Stimulated activated CD4-positive, alpha-beta T cell treated with anti-CD3 and anti-CD28 coated beads, TNF-alpha, amount 100 ng/mL, for 24 hours (primary cell): Measurements from ENCODE around the gene SGIP1.
"Not testable (repeated sequence)": the region's sequence is repeated elsewhere in the genome, so short reads cannot be mapped to it uniquely, and the experiment has no call there.

Experiments
- DNase-seq, 3 experiments: peaks; one replicate each; pipeline ENCODE4 v3.0.0-alpha.2; 2020; ENCODE audit warnings: low read depth in 3 of 3

SGIP1 gene

GRCh38 chr1:66553846-66554245, 19.9 kb downstream of the SGIP1 start:
- DNase-seq, result no peak

DNA sequence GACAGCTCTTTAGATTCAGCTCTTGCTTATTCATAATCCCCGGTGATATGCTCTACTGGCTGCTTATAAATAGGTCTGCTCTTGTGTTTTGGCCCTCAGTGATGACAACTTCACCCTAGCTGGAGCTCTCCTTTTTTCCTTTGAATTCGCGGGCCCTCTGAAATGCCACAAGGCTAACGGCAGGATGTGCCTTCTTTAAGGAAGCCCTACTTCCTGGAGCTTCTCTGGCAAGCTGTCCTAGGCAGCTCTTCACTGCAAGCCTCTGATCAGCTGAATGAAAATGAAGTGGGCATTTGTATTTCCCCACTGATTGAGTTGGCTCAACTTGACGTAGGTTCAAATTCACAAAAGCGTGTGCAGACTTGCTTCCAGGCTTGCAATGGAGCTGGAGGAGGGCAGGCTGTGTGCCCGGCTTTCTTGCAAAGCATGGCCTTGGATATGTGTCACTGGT, 22.2 kb downstream of the SGIP1 start:
- DNase-seq, result no peak

GRCh38 chr1:66557157-66557556, 23.2 kb downstream of the SGIP1 start:
- DNase-seq, result no peak

GRCh38 chr1:66559517-66559916, 25.6 kb downstream of the SGIP1 start:
- DNase-seq, result no peak

DNA sequence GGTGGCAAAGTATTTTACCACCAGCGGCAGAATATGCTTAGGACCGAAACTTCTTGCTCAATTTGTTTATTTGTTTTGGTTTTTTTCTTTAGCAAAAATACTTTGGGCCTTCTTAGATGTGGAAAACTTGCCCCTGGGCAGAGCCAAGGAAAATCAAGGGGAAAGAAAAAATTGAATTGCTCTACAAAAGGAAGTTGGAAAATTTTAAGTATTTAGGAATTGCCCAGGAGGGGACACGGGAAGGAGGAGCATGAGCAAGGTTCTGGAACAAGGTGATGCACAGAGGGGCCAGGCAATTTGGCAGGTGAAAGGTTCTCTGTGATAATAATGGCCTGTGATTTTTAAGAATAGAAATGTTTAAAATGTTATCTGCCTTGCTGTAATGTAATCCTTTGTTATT, 28.6 kb downstream of the SGIP1 start:
- no peak for DNase-seq

GRCh38 chr1:66563094-66563800, 29.3 kb downstream of the SGIP1 start:
- DNase-seq, result no peak

DNA sequence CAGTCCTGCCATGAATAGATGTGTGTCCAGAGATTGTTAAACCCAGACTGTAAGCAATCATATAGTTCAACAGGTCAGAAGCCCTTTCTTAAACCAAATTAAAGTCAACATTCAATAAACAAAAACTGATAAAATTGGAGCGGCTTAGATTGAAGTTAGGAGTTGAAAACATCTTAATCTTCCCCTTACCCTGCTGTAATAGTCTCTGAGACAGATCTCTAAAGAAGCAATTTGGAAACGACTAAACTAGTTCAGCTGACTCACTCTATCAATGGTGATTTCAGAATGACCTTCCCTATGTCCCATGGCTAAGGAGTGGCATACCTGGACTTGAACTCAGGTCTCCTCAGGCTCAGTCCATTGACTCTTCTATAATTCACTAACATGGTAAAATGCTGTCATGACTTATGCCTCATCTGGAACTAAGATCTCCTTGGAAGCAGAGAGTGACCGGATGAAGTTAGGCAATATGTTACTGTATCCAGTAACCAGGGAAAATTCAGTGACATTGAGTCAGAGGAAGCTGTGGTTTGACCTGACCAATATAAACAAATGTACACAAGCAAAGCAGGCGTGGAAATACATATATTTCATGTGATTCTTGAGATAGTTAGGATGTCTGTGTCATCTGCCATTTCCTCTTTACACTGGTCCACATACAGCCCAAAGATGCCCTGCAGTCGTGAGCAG, 30.1 kb downstream of the SGIP1 start:
- DNase-seq, result no peak

GRCh38 chr1:66570196-66570595, 36.2 kb downstream of the SGIP1 start:
- no peak for DNase-seq

DNA sequence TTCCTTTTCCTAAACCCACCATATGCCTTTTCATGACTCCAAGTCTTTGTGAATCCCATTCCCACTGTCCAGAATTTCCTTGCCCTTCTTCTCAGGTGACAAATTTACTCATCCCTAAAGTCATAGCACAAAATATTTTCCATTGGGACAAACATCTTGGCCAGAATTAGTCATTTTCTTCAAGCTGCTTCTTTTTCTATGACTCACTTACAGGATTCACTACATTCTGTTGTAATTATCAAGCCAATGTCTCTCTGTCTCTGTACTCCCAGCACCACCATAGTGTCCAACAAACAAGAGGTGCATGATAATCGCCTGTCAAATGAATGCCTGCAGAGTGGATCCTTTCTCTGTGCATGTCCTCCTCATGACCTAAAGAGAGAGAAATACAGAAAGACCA, 37.8 kb downstream of the SGIP1 start:
- DNase-seq, result no peak

DNA sequence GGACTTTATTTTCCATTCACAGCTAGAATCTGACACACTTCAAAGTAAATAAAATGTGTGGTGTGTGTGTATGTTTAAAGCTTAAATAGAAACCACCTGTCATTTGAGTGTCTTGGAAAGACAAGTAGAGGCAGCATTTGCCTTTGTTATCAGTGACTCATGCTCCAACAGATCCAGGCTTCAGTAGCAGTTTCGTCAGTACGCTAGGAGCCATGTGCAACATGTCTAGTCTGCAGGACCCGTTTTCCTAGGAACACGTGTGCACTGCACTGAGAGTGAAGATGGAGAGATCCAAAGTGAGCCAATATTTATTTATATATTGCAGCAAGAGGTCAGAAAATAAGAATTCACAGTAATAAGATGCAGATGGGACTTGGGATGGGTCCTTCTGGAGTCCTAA, 41.8 kb downstream of the SGIP1 start:
- DNase-seq, result no peak

GRCh38 chr1:66576645-66577044, 42.7 kb downstream of the SGIP1 start:
- no peak for DNase-seq

GRCh38 chr1:66578841-66579240, 44.9 kb downstream of the SGIP1 start:
- DNase-seq, result no peak

DNA sequence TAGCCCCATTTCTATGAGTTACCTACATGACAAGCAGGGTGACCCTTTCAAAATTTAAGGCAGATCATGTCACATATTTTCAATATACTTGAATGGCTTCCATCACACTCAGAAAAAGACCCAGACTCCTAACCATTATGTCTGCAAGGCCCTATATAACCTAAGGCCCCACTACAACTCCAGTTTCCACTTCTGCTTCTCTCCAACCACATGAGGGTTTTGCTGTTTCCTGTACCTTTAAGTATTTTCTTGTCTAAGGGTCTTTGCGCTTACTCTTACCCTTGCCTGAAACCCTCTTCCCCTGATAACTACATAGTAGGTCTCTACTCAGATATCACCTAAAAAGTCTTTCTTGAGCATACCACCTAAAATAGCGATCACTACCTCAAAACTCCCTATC, 46.1 kb downstream of the SGIP1 start:
- DNase-seq, result no peak

DNA sequence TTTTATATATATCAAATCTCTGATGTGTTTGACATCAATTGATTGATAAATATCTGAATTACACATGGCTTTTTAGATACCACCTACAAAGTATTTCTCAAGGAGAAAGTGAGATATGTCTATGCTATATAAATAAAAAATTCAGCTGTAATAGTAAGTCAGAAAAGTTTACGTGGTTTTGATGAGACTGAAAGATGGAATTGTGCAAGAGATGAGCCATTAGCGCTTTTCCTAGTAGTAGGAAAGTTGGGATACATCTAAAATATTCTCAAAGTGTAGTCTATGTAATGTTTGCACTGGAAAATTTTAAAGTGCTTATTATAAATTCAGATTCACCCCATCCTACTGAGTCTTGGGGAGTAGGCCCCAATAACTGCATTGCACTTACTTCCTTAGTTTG, 49.1 kb downstream of the SGIP1 start:
- DNase-seq, result no peak

DNA sequence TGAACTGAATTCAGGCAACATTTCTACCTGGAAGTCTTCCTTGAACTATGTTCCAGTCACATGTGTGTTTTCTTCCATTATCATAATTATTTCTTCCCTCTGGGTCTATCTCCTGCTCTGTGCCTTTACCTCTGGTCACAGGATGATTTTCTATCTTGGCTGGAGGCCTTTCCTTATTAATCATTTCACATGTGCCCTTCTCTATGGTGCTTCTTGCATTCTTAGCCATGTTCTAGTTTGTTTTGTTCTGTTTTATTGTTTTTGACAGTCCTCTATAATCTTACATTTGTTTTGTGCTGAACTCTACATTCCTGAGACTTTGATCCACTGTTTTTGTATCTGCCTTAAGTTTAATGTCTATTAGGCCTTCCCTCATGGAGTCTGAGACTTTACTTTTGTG, 51.0 kb downstream of the SGIP1 start:
- no peak for DNase-seq

- no peak for DNase-seq
Observed at GRCh38 chr1:66589326-66589725, 55.4 kb downstream of the SGIP1 start.

DNA sequence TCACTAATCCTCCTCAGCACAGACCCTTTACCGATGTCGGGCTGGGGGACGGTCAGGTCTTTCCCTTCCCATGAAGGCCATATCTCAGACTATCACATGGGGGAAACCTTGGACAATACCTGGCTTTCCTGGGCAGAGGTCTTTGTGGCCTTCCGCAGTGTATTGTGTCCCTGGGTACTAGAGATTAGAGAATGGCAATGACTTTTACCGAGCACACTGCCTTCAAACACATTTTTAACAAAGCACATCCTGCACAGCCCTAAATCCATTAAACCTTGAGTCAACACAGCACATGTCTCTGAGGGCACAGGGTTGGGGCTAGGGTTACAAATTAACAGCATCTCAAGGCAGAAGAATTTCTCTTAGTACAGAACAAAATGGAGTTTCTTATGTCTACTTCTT, 58.2 kb downstream of the SGIP1 start:
- not testable (repeated sequence) for DNase-seq

DNA sequence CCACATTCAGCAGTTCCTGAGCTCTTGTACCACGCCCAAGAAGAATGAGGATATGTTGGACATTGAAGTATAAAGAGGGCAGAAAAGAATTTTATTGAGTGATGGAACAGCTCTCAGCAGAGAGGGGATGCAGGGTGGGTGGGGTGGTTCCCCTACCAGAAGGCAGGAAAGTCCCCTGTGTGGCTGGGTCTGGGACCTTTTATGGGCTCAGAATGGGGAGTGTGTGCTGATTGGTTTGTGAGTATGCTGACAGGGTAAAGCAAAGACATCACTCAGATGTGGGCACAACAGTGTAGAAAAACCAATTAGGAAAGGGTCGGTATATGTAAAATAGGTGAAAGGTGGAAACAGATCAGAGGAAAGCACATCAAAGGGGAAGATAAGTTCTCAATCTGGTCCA, 62.2 kb downstream of the SGIP1 start:
- no peak for DNase-seq

DNA sequence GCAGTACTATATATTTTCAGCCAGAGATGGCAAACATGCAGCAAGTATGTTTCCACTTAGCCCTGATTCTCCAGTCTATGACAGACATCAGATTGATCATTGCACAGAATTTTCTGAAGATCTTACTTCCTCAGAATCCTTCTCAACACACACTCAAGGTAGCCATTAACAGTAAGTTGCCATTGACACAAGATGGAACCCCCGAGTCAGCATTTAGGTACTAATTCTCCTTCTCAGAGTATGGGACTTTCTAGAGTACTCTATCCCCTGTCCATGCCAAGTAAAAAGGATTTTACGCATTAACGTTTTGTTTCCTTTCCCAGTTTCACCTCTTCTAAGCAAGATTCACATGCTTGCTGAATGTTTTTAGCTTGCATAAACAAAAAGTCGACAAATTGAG, 63.5 kb downstream of the SGIP1 start:
- DNase-seq, result no peak

GRCh38 chr1:66598670-66599069, 64.7 kb downstream of the SGIP1 start:
- DNase-seq, result no peak

GRCh38 chr1:66599346-66599745, 65.4 kb downstream of the SGIP1 start:
- no peak for DNase-seq

GRCh38 chr1:66599899-66600737, 66.2 kb downstream of the SGIP1 start:
- DNase-seq, result no peak
